WTC11 (cell line): ENCODE measurements around the gene ROBO2.

Experiments
- NR2C2 ChIP-seq: sonication (generic); formaldehyde crosslinking; IDR thresholded peaks from 2 replicates; pipeline ENCODE4 v1.8.0; 2022; ENCODE audit warnings: mild to moderate bottlenecking, missing genetic modification reagents
- PREB ChIP-seq: sonication (generic); formaldehyde crosslinking; IDR thresholded peaks from 2 replicates; pipeline ENCODE4 v1.8.1; 2022; ENCODE audit warnings: mild to moderate bottlenecking, missing genetic modification reagents, moderate library complexity, borderline replicate concordance
- STAT6 ChIP-seq: sonication (generic); formaldehyde crosslinking; conservative IDR thresholded peaks from 2 replicates; pipeline ENCODE4 v1.8.1; 2023; ENCODE audit warnings: mild to moderate bottlenecking, low read depth, missing genetic modification reagents, moderate library complexity

GRCh38 chr3:77412021-77412438, 372.1 kb downstream of the ROBO2 start:
- no peak for TF ChIP-seq NR2C2
- TF ChIP-seq STAT6 (CRISPR knock-in tag), result no peak
- no peak for TF ChIP-seq PREB (CRISPR knock-in tag)
